Caco-2 (cell line): Measurements from ENCODE around the gene ACVR2B. TPM values are rescaled to one million over a fixed set of nuclear protein-coding genes. Genes with fewer than 3 reads are reported as not detected.

Experiments
- BruUV-seq: library from RNA; stranded (reverse); fragments of 400-500 nt; replicated peaks from 2 replicates; lab custom pipeline; 2021; lab: Mats Ljungman, UMichigan
- CTCF ChIA-PET: fragments of 300-600 bp; sonication (Branson Sonifier 250); formaldehyde crosslinking; loops from one replicate; lab custom pipeline; 2022; ENCODE audit warnings: antibody characterized with exemption; lab: Charles Lee
- POLR2A ChIA-PET: fragments of 300-600 bp; sonication (Branson Sonifier 250); formaldehyde crosslinking; loops from one replicate; lab custom pipeline; 2022; ENCODE audit warnings: antibody characterized with exemption; lab: Charles Lee
- DNase-seq, 2 experiments: peaks; one replicate each; pipeline versions ENCODE4 v3.0.0 to v3.0.0-alpha.2; 2020 to 2022
- H3K27me3 ChIP-seq: replicated peaks from 2 replicates; pipeline ENCODE4 v1.6.0; 2011; ENCODE audit warnings: low read length; ENCODE audit not compliant: control insufficient read depth, insufficient read depth
- H3K36me3 ChIP-seq: 2 replicates; pipeline ENCODE4 v1.5.1; 2011; ENCODE audit warnings: low read length; ENCODE audit not compliant: control insufficient read depth, insufficient read depth
- H3K4me1 ChIP-seq: fragments of 250-450 bp; sonication (Bioruptor Pico); 2 replicates; pipeline ENCODE4 v1.5.1; 2020; ENCODE audit warnings: mild to moderate bottlenecking
- H3K4me3 ChIP-seq: 2 replicates; pipeline ENCODE4 v1.5.1; 2011; ENCODE audit warnings: low read depth, mild to moderate bottlenecking, control low read depth, low read length
- H3K9me3 ChIP-seq: fragments of 250-450 bp; sonication (Bioruptor Pico); 2 replicates; pipeline ENCODE4 v1.5.1; 2020; ENCODE audit warnings: mild to moderate bottlenecking, moderate library complexity
- H3K27ac Mint-ChIP-seq: one replicate; pipeline ENCODE4 v1.8.0; 2022; ENCODE audit warnings: mixed read lengths; ENCODE audit not compliant: unreplicated experiment
- H3K27me3 Mint-ChIP-seq: one replicate; pipeline ENCODE4 v1.8.0; 2022; ENCODE audit warnings: mixed read lengths; ENCODE audit not compliant: insufficient read depth, unreplicated experiment
- H3K36me3 Mint-ChIP-seq: one replicate; pipeline ENCODE4 v1.8.0; 2022; ENCODE audit warnings: mild to moderate bottlenecking, mixed read lengths; ENCODE audit not compliant: insufficient read depth, unreplicated experiment
- H3K4me1 Mint-ChIP-seq: one replicate; pipeline ENCODE4 v1.8.0; 2022; ENCODE audit warnings: low read depth, mixed read lengths; ENCODE audit not compliant: unreplicated experiment
- H3K4me3 Mint-ChIP-seq: one replicate; pipeline ENCODE4 v1.8.0; 2022; ENCODE audit warnings: mild to moderate bottlenecking, moderate library complexity, mixed read lengths; ENCODE audit not compliant: unreplicated experiment
- H3K9me3 Mint-ChIP-seq: one replicate; pipeline ENCODE4 v1.8.0; 2022; ENCODE audit warnings: mixed read lengths; ENCODE audit not compliant: unreplicated experiment
- intact Hi-C: fragments of 100-400 bp; cut with micrococcal nuclease; formaldehyde crosslinking; loops from one replicate; pipeline ENCODE4 v1.10.0; 2022; ENCODE audit not compliant: unreplicated experiment
- total RNA-seq: library from RNA; stranded (reverse); gene quantifications from 2 replicates; pipeline ENCODE4 v1.2.3, GENCODE V29; 2022
- TF ChIP-seq, protein P1 (sequence below), 2 experiments: fragments of 200-600 bp in 1 of 2; IDR thresholded peaks; 1 replicate in 1 of 2; 2 replicates in 1 of 2; pipeline versions ENCODE4 v1.5.1 to v1.8.0; 2011 to 2022; ENCODE audit warnings: antibody characterized with exemption in 1 of 2, control low read depth in 1 of 2, inconsistent platforms in 1 of 2, low read depth in 1 of 2, low read length in 1 of 2, mild to moderate bottlenecking in 1 of 2, moderate library complexity in 1 of 2; ENCODE audit not compliant: insufficient read depth in 1 of 2, severe bottlenecking in 1 of 2, unreplicated experiment in 1 of 2

ACVR2B gene
- total RNA-seq, 1 experiment from 2014 or later = 21.4 TPM

- H3K4me1 ChIP-seq = peaks cover 6% of the 10 kb centered on the region
- peak; percentile 82 to 86 for DNase-seq
- H3K27me3 Mint-ChIP-seq = no peaks in the 10 kb centered on the region
- no peaks in the 10 kb centered on the region for H3K9me3 Mint-ChIP-seq
- peak overlapping the region; percentile 90 for H3K4me3 ChIP-seq
- H3K4me1 Mint-ChIP-seq = peaks cover 6% of the 10 kb centered on the region
- H3K27ac Mint-ChIP-seq = peak overlapping the region; percentile 89
- TF ChIP-seq, protein P1, sequence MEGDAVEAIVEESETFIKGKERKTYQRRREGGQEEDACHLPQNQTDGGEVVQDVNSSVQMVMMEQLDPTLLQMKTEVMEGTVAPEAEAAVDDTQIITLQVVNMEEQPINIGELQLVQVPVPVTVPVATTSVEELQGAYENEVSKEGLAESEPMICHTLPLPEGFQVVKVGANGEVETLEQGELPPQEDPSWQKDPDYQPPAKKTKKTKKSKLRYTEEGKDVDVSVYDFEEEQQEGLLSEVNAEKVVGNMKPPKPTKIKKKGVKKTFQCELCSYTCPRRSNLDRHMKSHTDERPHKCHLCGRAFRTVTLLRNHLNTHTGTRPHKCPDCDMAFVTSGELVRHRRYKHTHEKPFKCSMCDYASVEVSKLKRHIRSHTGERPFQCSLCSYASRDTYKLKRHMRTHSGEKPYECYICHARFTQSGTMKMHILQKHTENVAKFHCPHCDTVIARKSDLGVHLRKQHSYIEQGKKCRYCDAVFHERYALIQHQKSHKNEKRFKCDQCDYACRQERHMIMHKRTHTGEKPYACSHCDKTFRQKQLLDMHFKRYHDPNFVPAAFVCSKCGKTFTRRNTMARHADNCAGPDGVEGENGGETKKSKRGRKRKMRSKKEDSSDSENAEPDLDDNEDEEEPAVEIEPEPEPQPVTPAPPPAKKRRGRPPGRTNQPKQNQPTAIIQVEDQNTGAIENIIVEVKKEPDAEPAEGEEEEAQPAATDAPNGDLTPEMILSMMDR (IDR thresholded peaks at IDR 0.05; ENCODE audit: insufficient read depth in 1 of 2, low read depth in 1 of 2, low read length in 1 of 2, severe bottlenecking in 1 of 2, unreplicated experiment in 1 of 2) = no peak
- H3K27me3 ChIP-seq = no peaks in the 10 kb centered on the region
- no peaks in the 10 kb centered on the region for H3K36me3 Mint-ChIP-seq
- peak overlapping the region; percentile 98 for H3K4me3 Mint-ChIP-seq
- H3K36me3 ChIP-seq = no peaks in the 10 kb centered on the region
- no peaks in the 10 kb centered on the region for H3K9me3 ChIP-seq
- intact Hi-C loops = loop anchor here (1.0 to 10.0 kb wide), 2 partner anchors 41 to 320 kb away; partner anchors contain the start of genes ACAA1, EXOG and MYD88
- ChIA-PET POLR2A (interaction anchor here (0.6 kb wide), 1 partner anchor 318 kb away, joined by 3 read pairs; the partner anchor contains the start of gene ACAA1), CTCF (interaction anchor here (0.6 to 1.6 kb wide), 3 partner anchors 25 to 318 kb away, joined by 3 to 6 read pairs (median 4); partner anchors contain the start of gene XYLB)
- TSS peak; percentile 40 for BruUV-seq
Observed at GRCh38 chr3:38454884-38455638, 1.4 kb downstream of the ACVR2B start.

DNA sequence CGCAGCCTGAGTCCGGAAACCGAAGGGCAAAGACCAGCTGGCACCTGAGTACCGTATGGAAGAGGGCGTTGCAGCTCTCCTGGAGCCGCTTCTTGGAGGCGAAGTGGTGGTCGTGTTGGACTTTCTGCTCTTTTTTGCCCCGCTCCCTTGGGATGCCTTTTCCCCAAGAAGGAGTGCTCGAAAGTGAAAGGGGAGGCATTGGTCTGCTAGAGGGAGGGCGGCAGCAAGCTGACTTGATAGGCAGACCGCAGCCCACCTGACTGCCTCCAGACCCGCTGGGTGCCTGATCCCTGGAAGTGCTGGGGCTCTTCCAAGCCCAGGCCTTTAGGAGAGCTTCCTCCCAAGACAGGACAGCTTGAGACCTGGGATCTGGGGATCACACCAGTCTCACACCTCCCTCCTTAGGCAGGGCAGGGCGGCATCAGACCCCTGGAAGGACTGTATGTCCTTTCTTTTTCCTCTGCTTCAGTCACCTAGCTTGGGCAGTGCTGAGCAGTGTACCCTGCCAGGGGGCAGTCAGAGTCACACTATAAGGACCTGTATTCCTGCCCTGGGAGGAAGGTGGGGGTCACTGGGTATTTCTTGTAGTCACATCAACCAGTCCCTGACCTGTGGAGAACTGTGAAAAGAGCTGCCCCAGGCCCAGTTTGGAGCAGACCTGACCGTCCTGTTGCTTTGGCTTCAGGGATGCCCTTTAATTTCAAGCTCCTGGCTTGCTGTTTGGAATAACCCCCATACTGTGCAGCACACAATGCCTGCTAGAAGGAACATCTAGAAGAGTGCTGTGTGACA, 2.1 kb downstream of the ACVR2B start:
- intact Hi-C loops = loop anchor here (1.0 to 10.0 kb wide), 2 partner anchors 40 to 321 kb away; partner anchors contain the start of genes ACAA1, EXOG and MYD88
- peaks cover 6% of the 10 kb centered on the region for H3K4me1 ChIP-seq
- Mint-ChIP-seq H3K4me3 (peak overlapping the region; percentile 98), H3K9me3 (no peaks in the 10 kb centered on the region), H3K27me3 (no peaks in the 10 kb centered on the region), H3K4me1 (peaks cover 6% of the 10 kb centered on the region), H3K27ac (peak overlapping the region; percentile 35), H3K36me3 (no peaks in the 10 kb centered on the region)
- CTCF ChIA-PET = interaction anchor here (0.6 to 1.6 kb wide), 4 partner anchors 24 to 319 kb away, joined by 3 to 6 read pairs (median 4); partner anchors contain the start of gene XYLB
- H3K36me3 ChIP-seq = no peaks in the 10 kb centered on the region
- H3K9me3 ChIP-seq = no peaks in the 10 kb centered on the region
- BruUV-seq = no TSS peak
- H3K4me3 ChIP-seq = peak overlapping the region; percentile 90
- H3K27me3 ChIP-seq = no peaks in the 10 kb centered on the region
- no peak for DNase-seq
- POLR2A ChIA-PET = interaction anchor here (0.6 kb wide), 1 partner anchor 319 kb away, joined by 3 read pairs; the partner anchor contains the start of gene ACAA1
- TF ChIP-seq, protein P1 (IDR thresholded peaks at IDR 0.05; ENCODE audit: insufficient read depth in 1 of 2, low read depth in 1 of 2, low read length in 1 of 2, severe bottlenecking in 1 of 2, unreplicated experiment in 1 of 2) = no peak
